Head of caudate nucleus (tissue), 42 donors: ENCODE measurements around the gene TTLL8.

Experiments
- DNase-seq, 42 donors: peaks; one replicate each; pipeline versions ENCODE4 v3.0.0 to v3.0.0-alpha.2; 2020 to 2021; ENCODE audit warnings: mixed read lengths in 7 of 42
- intact Hi-C: fragments of 100-400 bp; cut with DNase I; formaldehyde crosslinking; loops from one replicate; pipeline ENCODE4 v1.15.0; 2022

Gene TTLL8

GRCh38 chr22:50012211-50013181 lies 45.6 kb downstream of the TTLL8 start, which contains the start of gene IL17REL:
Gene IL17REL (minus strand): TSS chr22:50012765. CDS start chr22:50012646, 119 bp downstream.
- DNase-seq: peak in 7 of 42 donors; percentile 16 to 69 (median 39)
- intact Hi-C loops: no loop called here

GRCh38 chr22:50011447-50012210 lies 46.5 kb downstream of the TTLL8 start:
- intact Hi-C loops: no loop called here
- no peak for DNase-seq

- DNase-seq: peak in 1 of 42 donors; percentile 4
- intact Hi-C loops: no loop called here
These were observed 47.2 kb downstream of the TTLL8 start for GRCh38 chr22:50010676-50011446.

GRCh38 chr22:50009765-50010675 lies 48.1 kb downstream of the TTLL8 start:
- intact Hi-C loops: no loop called here
- peak in 3 of 42 donors; percentile 6 to 47 (median 32) for DNase-seq

GRCh38 chr22:50009251-50009650 lies 48.8 kb downstream of the TTLL8 start:
- peak in 3 of 42 donors; percentile 10 to 33 (median 19) for DNase-seq
- intact Hi-C loops: no loop called here

GRCh38 chr22:50008151-50009040 lies 49.7 kb downstream of the TTLL8 start:
- peak in 4 of 42 donors; percentile 5 to 36 (median 12) for DNase-seq
- intact Hi-C loops: no loop called here

GRCh38 chr22:50007057-50007511 lies 51.0 kb downstream of the TTLL8 start:
- peak in 36 of 42 donors; percentile 23 to 85 (median 52) for DNase-seq
- intact Hi-C loops: no loop called here

- intact Hi-C loops: no loop called here
- peak in 1 of 42 donors; percentile 6 for DNase-seq
These were observed 53.2 kb downstream of the TTLL8 start for GRCh38 chr22:50004918-50005317.

- intact Hi-C loops: no loop called here
- peak in 3 of 42 donors; percentile 3 to 29 (median 6) for DNase-seq
These were observed 55.3 kb downstream of the TTLL8 start for GRCh38 chr22:50002791-50003190.

GRCh38 chr22:50001388-50002231 lies 56.5 kb downstream of the TTLL8 start:
- intact Hi-C loops: no loop called here
- peak in 3 of 42 donors; percentile 10 to 32 (median 22) for DNase-seq

- DNase-seq: peak in 5 of 42 donors; percentile 9 to 34 (median 10)
- intact Hi-C loops: no loop called here
These were observed 57.3 kb downstream of the TTLL8 start for GRCh38 chr22:50000587-50001387.

GRCh38 chr22:49999946-50000586 lies 58.0 kb downstream of the TTLL8 start:
- intact Hi-C loops: loop anchor here (10.0 kb wide), 1 partner anchor 65 kb away; no protein-coding TSS in a partner anchor
- DNase-seq: peak in 6 of 42 donors; percentile 0 to 33 (median 16)

- intact Hi-C loops: loop anchor here (10.0 kb wide), 1 partner anchor 65 kb away; no protein-coding TSS in a partner anchor
- peak in 8 of 42 donors; percentile 3 to 43 (median 14) for DNase-seq
These were observed 58.8 kb downstream of the TTLL8 start for GRCh38 chr22:49999063-49999945.
